ENCODE results near the gene SLC26A9. TPM values are rescaled to one million over a fixed set of nuclear protein-coding genes. Genes with fewer than 3 reads are reported as not detected.

The SLC26A9 gene
- total RNA-seq, 1 experiment from 2014 or later, result not detected

DNA sequence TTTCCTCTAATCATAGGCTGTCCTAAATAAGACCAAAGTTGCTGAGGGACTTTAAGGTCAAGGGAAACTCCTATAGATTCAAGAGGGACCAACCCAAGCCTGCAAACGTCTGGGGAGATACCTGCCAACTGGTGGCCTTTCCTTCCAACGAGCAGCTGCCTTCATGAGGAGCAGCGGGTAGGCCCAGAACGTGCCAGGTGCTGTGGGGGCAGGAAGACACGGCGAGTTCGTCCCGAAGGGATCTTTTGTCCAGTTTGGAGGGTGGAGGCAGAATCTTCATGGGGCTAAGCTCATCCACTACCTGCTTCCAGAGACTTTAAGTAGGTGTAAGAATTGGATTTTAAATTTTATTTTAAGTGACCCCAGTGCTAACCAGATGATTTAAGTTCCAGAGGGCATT, 26.0 kb upstream of the SLC26A9 start:
- no TSS peak for BruUV-seq (replicated peaks)
- H3K4me1 ChIP-seq (ENCODE audit: control insufficient read depth, insufficient read depth, low read length), result no peaks in the 10 kb centered on the region
- POLR2A ChIA-PET, result interaction anchor here (0.6 kb wide), 1 partner anchor 319 kb away, joined by 8 read pairs; no protein-coding TSS in a partner anchor
- in situ Hi-C loops (cut with HindIII; ENCODE audit: low pct_unique_long_range_greater_than_20kb, low sequenced_read_pairs) (no loop called here), intact Hi-C loops (cut with micrococcal nuclease; ENCODE audit: unreplicated experiment) (no loop called here)
- TF ChIP-seq TCF7L2 (IDR thresholded peaks at IDR 0.05; ENCODE audit: low read depth, low read length), result no peak
- no peak for TF ChIP-seq POLR2AphosphoS5 (IDR thresholded peaks at IDR 0.05; ENCODE audit: low read depth, low read length)
- TF ChIP-seq SIN3A (IDR thresholded peaks at IDR 0.05; ENCODE audit: borderline replicate concordance, insufficient read depth, low read depth, low read length), result no peak
- TF ChIP-seq CTCF (IDR thresholded peaks at IDR 0.05), result no peak
- no peak for TF ChIP-seq REST (IDR thresholded peaks at IDR 0.05; ENCODE audit: insufficient read depth in 1 of 2, low read depth in 2 of 2, low read length in 1 of 2)
- no peaks in the 10 kb centered on the region for H3K36me3 ChIP-seq (ENCODE audit: control insufficient read depth, insufficient read depth, low read length)
- no peak for ATAC-seq
- DNase-seq (ENCODE audit: low read depth, low spot score), result no peak
- CTCF ChIA-PET, result interaction anchor here (0.5 to 1.8 kb wide), 2 partner anchors 8 to 311 kb away, joined by 8 read pairs; no protein-coding TSS in a partner anchor
- H3K4me3 ChIP-seq (ENCODE audit: low read depth in 2 of 2, low read length in 2 of 2), result no peak overlapping the region
- H3K9me3 ChIP-seq (ENCODE audit: control insufficient read depth, insufficient read depth, low read depth, low read length), result no peaks in the 10 kb centered on the region
- no peaks in the 10 kb centered on the region for H3K27me3 ChIP-seq (ENCODE audit: control insufficient read depth, insufficient read depth, low read length)
- H3K27ac ChIP-seq (ENCODE audit: low read length), result no peak overlapping the region

DNA sequence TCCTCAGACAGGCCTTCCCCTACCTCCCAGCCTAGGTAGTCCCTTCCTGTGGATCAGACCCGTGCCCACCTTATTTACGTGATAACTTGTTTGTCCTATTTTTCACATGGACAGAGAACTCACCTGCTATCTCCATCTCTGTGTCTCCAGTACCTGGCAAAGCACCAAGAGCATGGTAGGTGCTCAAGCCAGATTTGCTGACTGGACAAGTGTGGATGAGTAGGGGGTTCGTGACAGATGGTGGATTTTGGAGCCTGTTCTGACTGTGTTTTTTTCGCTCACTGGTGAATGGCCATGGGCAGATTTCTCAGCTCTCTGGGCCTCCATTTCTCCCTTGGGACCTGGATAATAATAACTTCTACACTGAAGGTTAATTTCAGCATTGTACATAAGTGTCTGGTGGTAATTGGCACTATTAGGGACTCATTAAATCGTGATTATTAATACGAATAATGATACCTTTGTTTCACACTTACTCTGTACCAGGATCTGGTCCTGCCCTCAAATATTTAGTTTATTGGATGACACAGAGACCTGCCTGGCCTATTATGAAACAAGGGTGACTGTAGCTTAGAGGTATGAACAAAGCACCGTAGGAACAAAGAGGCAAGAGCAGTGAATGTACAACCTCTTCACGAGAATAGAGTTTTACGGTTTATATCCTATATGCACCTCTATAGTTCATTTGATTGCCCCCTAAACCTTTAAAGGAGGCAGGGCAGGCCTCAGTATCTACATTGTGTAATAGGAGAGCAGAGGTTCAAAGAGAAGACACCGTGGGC, 24.5 kb upstream of the SLC26A9 start:
- H3K27ac ChIP-seq (ENCODE audit: low read length), result no peak overlapping the region

More for the DNA sequence above, 24.5 kb upstream of the SLC26A9 start:
- Histone ChIP-seq H3K4me3 (ENCODE audit: low read depth in 2 of 2, low read length in 2 of 2) (no peak overlapping the region), H3K9me3 (ENCODE audit: control insufficient read depth, insufficient read depth, low read depth, low read length) (no peaks in the 10 kb centered on the region), H3K36me3 (ENCODE audit: control insufficient read depth, insufficient read depth, low read length) (no peaks in the 10 kb centered on the region), H3K4me1 (ENCODE audit: control insufficient read depth, insufficient read depth, low read length) (no peaks in the 10 kb centered on the region), H3K27me3 (ENCODE audit: control insufficient read depth, insufficient read depth, low read length) (no peaks in the 10 kb centered on the region)
- ChIA-PET POLR2A (no interaction called here), CTCF (interaction anchor here (1.8 kb wide), 1 partner anchor 10 kb away, joined by 8 read pairs; no protein-coding TSS in a partner anchor)
- DNase-seq (ENCODE audit: low read depth, low spot score) (no peak), ATAC-seq (no peak)
- intact Hi-C loops (cut with micrococcal nuclease; ENCODE audit: unreplicated experiment), result no loop called here
- in situ Hi-C loops (cut with HindIII; ENCODE audit: low pct_unique_long_range_greater_than_20kb, low sequenced_read_pairs), result no loop called here
- TF ChIP-seq POLR2AphosphoS5 (IDR thresholded peaks at IDR 0.05; ENCODE audit: low read depth, low read length) (no peak), SIN3A (IDR thresholded peaks at IDR 0.05; ENCODE audit: borderline replicate concordance, insufficient read depth, low read depth, low read length) (no peak), REST (IDR thresholded peaks at IDR 0.05; ENCODE audit: insufficient read depth in 1 of 2, low read depth in 2 of 2, low read length in 1 of 2) (no peak), TCF7L2 (IDR thresholded peaks at IDR 0.05; ENCODE audit: low read depth, low read length) (no peak), CTCF (IDR thresholded peaks at IDR 0.05) (no peak)
- BruUV-seq (replicated peaks), result no TSS peak
